NCI-H146 treated with DMSO at 0.1 percent for 48 hours (cell line): ENCODE results near the gene CCDC187.

Experiments
- DNase-seq: peaks from one replicate; lab custom pipeline; 2025; ENCODE audit not compliant: unreplicated experiment; lab: John Stamatoyannopoulos, UW

CCDC187 gene

DNA sequence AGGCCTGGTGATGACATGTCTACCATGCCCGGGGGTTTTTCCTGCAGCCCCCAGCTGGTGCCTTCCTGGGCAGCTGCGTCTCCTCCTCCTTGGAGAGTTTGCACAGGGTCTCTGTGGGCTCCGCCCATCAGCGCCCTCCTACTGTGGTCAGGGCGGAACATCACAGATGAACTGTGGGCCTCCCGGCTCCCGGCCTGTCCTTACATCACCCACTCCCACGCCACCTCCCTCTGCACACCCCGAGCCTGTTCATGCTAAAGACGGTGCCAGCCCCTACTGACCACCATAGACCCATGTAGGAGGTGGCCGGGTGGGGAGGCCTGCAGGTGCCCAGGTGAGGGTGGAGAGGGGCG is 36.0 kb upstream of the CCDC187 start:
- DNase-seq: no peak

- DNase-seq: no peak
Measured at GRCh38 chr9:136339173-136339957, 35.5 kb upstream of the CCDC187 start.

- DNase-seq: no peak
Measured at GRCh38 chr9:136338511-136338910, 34.6 kb upstream of the CCDC187 start.

GRCh38 chr9:136337416-136338395 is 33.8 kb upstream of the CCDC187 start:
- no peak for DNase-seq

DNA sequence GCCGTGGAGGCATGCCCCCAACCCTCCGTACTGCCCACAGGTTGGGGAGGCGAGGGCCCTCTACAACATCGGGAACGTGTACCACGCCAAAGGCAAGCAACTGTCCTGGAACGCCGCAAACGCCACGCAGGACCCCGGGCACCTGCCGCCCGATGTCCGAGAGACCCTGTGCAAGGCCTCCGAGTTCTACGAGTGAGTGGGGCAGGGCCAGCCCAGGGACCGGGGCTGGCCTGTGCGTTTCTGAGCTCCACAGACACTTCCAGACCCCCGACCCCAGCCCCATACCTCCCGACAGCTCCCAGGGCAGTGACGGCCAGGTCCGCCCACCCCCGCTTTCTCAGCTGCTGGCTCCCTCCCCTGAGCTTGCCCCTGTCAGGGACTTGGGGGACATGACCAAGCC is 33.0 kb upstream of the CCDC187 start:
- DNase-seq: no peak

- no peak for DNase-seq
Measured at GRCh38 chr9:136336156-136336870, 32.4 kb upstream of the CCDC187 start.

- DNase-seq: no peak
Measured at GRCh38 chr9:136335296-136336155, 31.6 kb upstream of the CCDC187 start.

GRCh38 chr9:136334541-136334940 is 30.6 kb upstream of the CCDC187 start:
- DNase-seq: no peak

DNA sequence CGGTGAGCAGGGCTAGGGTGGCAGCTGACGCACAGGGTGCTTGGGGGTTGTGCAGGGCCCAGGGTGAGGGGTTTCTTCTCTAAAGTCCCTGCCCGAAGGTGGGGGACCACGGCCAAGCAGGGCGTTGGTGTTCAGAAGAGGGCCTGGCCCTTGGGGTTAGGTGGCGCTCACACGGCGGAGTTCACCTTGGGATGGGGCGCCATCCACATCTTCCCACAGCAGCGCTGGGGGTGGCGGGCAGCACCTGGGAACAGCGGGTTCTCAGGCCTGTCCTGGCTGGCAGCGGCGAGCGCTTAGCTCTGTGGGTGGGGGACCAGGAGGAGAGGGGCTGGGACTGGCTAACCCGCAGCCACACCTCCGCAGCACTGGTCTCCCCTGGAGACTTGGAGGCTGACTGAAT is 29.6 kb upstream of the CCDC187 start:
- no peak for DNase-seq

DNA sequence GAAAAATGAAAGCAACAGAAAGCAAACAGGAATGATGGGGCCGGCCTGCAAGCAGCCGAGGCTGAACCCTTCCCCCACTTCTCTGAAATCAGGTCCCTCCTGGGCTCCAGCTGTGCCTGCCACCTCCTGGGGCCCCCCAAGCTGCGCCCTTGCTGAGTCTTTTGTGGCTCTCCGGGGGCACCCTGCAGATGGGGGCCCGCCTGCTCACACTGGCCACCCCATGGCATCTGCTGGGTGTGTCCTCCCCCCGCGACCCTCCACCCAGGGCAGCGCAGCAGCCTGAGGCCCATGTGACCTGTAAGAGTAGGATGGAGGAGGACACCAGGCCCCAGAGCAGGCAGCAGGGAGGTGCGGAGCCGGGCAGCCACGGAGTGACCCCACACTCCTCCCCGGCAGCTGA is 29.2 kb upstream of the CCDC187 start:
- no peak for DNase-seq

- DNase-seq: no peak
Measured at GRCh38 chr9:136332482-136332983, 28.6 kb upstream of the CCDC187 start.

DNA sequence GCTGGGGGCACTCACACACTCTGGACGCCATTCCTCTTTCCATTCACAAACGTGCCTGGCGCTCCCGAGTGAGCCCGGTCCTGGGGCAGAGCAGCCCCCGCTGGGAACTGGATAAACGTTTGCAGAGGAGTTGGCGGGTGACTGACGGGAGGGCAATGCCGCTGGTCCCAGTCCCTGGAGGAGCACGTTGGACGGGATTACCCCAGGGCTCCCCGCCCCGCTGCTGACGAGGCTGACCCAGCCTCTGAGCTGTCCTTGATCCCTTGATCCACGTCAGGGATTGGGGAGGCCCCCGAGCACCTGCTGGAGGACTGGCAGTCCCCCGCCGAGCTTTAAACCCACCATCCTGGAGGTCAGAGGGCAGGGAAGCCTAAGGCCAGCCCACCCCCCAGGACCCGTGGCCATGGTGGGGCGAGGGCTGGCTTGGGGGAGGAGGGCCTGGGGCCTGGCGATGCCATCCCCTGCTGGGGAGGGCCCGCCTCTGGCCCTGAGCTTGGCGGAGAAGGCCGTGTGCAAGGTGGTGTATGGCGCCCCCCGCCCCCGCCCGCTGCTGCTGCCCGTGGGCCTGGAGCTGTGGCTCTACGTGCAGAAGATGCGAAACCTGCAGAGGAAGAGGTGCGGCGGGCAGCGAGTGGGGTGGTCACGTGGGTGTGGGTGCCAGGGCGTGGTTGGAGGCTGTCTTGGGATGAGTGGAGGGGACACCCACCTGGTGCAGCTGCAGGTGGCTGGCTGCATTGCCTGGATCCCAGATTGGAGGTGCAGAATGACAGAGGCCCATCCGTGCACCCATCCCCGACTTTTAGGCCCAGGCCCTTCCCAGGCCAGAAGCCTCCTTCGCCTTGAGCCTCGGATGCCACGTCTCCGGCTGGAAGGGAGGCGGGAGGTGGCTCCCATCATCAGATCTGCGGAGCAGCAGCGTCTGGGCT is 27.9 kb upstream of the CCDC187 start:
- DNase-seq: no peak

DNA sequence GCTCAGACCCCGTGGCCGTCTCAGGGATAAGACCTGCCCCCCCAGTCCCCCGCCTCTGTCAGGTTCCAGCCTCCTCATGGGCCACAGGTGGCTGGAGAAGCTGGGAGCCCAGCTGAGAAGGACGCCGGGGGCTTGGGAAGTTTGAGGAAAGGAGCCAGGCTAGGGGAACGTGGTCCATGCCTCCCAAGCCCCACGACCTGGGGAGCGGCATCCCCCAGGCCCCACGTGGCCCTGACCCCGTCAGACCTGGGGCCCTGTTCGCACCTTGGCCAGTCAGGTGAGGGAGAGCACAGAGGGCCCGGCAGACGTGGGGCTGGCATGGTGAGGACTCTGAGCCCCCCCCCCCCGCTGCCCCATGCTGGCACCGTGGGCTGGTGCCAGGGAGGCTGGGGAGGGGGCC is 27.1 kb upstream of the CCDC187 start:
- no peak for DNase-seq

DNA sequence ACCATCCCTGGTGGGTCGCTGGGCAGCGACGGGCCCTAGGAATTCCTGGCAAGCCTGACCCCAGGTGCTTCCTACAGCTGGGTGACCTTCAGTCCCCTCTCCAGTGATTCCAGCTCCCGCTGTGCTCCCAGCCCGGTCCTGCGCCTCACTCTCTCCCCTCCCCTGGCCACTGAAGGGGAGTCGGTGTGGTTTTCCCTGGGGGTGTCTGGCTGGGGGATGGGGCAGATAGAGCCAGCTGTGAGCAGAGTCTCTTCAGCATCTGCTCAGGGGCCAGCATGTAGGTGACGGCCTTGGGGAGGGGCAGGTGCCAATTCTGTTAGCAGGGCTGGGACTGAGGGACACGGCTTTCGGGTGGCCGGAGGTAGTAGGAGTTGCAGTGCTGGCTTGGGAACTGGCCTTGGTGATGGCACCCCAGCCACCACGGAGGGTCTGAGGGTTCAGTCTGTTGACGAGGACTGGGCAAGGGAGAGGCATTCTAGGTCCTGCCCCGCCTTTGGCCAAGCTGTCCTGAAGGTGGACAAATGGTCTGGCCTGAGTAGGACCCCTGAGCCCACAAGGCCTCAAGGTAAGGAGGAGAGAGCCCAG is 26.6 kb upstream of the CCDC187 start:
- DNase-seq: no peak

GRCh38 chr9:136329636-136330405 is 25.9 kb upstream of the CCDC187 start:
- DNase-seq: no peak

DNA sequence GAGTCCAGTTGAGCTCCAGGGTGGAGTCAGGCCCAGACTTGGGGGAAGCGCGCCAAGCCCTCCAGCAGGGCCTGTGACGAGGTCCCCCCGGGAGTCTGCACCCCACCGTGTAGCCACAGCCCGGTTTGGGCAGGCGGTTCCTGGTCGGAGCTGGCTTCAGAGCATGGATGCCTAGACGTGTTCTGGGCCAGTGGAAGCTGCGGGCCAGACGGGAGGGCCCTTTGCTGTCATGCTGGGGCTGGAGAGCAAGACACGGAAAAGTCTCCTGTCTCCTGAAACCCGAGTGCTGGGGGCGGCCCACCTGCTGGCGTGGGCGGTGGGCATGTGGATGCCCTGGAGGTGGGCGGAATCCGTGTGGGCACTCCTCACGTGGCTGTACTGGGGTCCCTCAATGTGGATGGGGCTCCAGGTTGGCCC is 25.3 kb upstream of the CCDC187 start:
- DNase-seq: no peak

DNA sequence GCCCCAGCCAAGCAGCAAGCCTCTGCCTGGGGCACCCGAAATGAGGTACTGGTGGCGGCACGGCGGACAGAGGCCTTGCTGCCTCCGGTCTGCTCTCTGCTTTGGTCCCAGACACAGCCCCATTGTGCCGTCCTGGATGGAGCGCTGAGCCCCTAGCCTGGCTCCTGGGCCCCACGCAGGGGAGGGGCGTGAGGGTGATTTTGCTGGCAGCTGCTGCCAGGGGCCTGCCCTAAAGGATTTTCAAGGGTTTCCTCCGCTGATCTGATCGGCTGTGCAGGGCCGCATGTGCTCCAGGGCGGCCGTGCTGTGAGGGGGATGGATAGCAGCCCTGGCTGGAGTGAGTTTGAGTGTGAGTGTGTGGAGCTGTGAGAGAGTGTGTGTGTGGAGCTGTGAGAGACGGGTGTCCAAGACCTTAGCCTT is 24.7 kb upstream of the CCDC187 start:
- DNase-seq: no peak

DNA sequence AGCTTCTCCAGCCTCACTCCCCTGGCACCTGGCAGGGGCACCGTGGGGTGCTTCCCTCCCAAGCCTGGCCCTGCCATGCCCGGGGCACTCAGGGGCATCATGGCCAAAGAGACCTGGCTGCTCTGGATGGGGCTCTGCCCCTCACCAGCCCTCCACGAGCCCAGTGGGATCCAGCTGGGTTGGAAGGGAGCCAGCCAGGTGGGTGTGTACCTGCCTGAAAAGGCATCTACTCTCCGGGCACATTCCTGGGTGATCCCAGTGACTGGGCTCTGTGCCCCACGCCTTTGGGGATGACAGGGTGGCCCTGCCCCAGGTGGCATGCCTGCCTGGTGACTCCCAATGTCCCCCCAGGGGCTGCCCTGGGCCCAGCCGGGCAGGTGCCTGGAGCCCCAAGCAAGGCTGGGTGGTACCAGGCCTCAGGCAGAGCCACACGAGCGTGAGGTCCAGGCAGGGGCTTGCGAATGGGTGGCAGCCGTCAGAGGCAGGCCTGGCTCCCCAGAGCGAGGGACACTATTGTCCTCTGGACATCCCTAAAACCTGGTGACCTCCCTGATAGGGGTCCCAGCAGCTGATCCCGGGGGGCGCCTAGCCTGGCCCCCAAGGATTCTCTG is 24.2 kb upstream of the CCDC187 start:
- no peak for DNase-seq
